ENCODE results near the gene URAD. TPM values are rescaled to one million over a fixed set of nuclear protein-coding genes. Genes with fewer than 3 reads are reported as not detected.
A peak's percentile ranks its signal among the peaks of the same experiment; 100 is the strongest.

Gene URAD
- total and polyA plus RNA-seq, 8 donors = 0.31 TPM; not detected in 7

DNA sequence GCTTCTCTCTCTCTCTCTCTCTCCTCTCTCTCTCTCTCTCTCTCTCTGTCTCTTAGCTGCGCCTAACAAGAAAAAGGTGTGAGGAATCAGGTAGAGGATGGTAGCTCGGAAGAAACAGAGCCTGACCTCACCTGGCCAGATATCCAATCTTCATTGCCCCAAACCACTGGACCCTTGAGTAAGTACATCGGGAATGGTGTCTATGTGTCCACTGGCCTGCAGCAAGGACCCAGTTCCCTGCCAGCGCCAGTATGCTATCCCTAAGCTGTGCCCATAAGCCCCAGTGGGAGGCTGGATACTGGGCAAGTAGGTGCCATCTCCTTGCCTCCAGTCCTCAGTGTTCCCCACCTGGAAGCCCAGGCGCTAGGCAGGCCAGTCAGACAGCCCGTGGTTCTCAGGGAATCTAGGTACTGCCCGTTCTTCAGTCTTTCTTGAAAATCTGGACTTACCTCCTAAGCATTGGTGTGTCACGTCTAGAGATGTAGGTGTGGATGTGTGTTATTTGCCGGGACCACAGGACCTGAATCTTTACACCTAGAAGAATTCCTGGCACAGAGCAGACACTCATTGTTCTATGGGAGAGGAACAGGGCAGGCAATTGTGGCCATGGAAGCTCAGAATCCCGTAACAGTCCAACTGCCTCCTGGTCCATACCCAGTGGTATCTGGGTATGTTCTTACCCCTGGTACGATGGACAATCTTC lies 7.3 kb downstream of the URAD start:
- WGBS, 2 donors = 42 to 44% methylated on average over 11 of the region's 11 CpGs
- ATAC-seq = no peak

DNA sequence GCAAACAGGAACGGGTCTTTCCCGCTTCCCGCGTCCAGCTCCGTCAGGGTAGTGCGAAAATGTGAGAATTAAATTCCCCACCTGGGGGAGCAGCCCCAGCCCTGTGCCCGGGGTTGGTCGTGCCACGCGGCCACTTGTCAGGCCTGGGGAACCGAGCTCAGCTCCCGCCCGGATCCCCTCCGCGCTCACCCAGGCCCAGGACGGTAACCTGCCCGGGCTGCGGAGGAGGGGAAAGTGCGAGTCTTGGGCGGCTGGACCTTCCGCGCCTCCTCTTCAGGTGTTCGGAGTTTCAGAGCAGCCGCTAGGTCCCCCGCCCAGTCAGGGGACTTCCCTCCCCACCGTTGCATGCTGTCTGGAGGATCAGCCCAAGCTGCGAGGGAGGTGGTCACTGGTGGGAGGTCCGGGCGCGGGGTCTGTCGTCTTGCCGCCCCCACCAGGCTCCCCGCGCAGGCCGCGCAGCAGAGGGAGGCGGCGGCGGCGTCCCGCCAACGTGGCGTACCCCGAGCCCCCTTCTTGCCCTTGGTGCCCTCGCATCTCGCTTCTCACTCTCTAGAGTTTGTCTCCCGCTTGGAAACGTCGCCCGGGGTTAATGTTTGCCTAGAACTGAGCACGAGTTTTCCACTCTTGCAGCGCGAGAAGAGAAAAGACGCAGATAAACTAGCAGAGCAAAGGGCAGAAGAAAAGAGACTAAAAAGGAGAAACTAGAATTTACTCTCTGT lies 8.1 kb downstream of the URAD start:
- Histone ChIP-seq H3K4me1 (peaks cover 0 to 6% (median 4%) of the 10 kb centered on the region in 3 donors), H3K9me3 (no peaks in the 10 kb centered on the region), H3K27ac (no peak overlapping the region), H3K4me3 (peak overlapping the region in 2 of 4 donors; percentile 8 to 18), H3K27me3 (peaks cover 0 to 18% (median 12%) of the 10 kb centered on the region in 4 donors), H3K36me3 (no peaks in the 10 kb centered on the region)
- TF ChIP-seq, protein P1, sequence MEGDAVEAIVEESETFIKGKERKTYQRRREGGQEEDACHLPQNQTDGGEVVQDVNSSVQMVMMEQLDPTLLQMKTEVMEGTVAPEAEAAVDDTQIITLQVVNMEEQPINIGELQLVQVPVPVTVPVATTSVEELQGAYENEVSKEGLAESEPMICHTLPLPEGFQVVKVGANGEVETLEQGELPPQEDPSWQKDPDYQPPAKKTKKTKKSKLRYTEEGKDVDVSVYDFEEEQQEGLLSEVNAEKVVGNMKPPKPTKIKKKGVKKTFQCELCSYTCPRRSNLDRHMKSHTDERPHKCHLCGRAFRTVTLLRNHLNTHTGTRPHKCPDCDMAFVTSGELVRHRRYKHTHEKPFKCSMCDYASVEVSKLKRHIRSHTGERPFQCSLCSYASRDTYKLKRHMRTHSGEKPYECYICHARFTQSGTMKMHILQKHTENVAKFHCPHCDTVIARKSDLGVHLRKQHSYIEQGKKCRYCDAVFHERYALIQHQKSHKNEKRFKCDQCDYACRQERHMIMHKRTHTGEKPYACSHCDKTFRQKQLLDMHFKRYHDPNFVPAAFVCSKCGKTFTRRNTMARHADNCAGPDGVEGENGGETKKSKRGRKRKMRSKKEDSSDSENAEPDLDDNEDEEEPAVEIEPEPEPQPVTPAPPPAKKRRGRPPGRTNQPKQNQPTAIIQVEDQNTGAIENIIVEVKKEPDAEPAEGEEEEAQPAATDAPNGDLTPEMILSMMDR (IDR thresholded peaks at IDR 0.05) = no peak
- intact Hi-C loops (cut with DNase I) = loop anchor here in 2 of 3 donors (10.0 kb wide), 1 partner anchor 616 kb away; no protein-coding TSS in a partner anchor
- peak in 3 of 4 donors; percentile 31 to 47 (median 32) for ATAC-seq
- 7 to 9% methylated on average over 45 to 54 of the region's 54 CpGs for WGBS, 2 donors
- DNase-seq = peak in 2 of 6 donors; percentile 56 to 60
- no peak for FAIRE-seq

More for the DNA sequence above, 7.3 kb downstream of the URAD start:
- DNase-seq = peak in 1 of 6 donors; percentile 37
- intact Hi-C loops (cut with DNase I) = loop anchor here in 2 of 3 donors (10.0 kb wide), 1 partner anchor 616 kb away; no protein-coding TSS in a partner anchor
- peaks cover 0 to 6% (median 4%) of the 10 kb centered on the region in 3 donors for H3K4me1 ChIP-seq
- TF ChIP-seq, protein P1 (IDR thresholded peaks at IDR 0.05) = no peak
- no peak overlapping the region for H3K27ac ChIP-seq
- no peak for FAIRE-seq
- no peak overlapping the region for H3K4me3 ChIP-seq
- H3K27me3 ChIP-seq = peaks cover 0 to 14% (median 12%) of the 10 kb centered on the region in 4 donors
- no peaks in the 10 kb centered on the region for H3K36me3 ChIP-seq
- H3K9me3 ChIP-seq = no peaks in the 10 kb centered on the region

DNA sequence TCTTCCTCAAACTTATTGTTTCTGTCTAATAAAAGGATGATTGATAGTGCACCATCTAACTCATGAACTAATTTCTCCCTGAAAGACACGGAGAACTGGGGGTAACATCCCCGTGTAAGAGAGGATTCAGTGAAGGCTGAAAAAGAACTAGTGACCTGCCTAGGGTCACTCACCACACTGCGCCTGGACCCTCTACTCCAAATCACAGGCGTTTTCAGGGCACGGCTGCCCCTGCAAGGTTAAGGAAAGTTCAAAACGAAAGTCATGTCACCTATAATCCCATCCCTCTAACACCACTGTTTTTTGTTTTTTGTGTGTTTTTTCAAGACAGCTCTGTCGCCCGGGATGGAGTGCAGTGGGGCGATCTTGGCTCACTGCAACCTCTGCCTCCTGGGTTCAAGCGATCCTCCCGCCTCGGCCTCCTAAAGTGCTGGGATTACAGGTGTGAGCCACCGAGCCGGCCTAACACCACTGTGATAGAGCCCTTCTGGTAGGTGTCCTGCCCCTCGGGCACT lies 8.7 kb downstream of the URAD start:
- H3K27ac ChIP-seq = no peak overlapping the region
- FAIRE-seq (no peak), ATAC-seq (no peak), DNase-seq (no peak)
- WGBS, 2 donors = 31 to 42% methylated on average over 15 of the region's 15 CpGs
- peak overlapping the region in 1 of 4 donors; percentile 18 for H3K4me3 ChIP-seq
- H3K27me3 ChIP-seq = peaks cover 0 to 19% (median 12%) of the 10 kb centered on the region in 4 donors
- no peaks in the 10 kb centered on the region for H3K36me3 ChIP-seq
- TF ChIP-seq, protein P1 (IDR thresholded peaks at IDR 0.05) = no peak
- intact Hi-C loops (cut with DNase I) = loop anchor here in 2 of 3 donors (10.0 kb wide), 1 partner anchor 615 kb away; no protein-coding TSS in a partner anchor
- H3K4me1 ChIP-seq = peaks cover 0 to 6% (median 4%) of the 10 kb centered on the region in 3 donors
- H3K9me3 ChIP-seq = no peaks in the 10 kb centered on the region

DNA sequence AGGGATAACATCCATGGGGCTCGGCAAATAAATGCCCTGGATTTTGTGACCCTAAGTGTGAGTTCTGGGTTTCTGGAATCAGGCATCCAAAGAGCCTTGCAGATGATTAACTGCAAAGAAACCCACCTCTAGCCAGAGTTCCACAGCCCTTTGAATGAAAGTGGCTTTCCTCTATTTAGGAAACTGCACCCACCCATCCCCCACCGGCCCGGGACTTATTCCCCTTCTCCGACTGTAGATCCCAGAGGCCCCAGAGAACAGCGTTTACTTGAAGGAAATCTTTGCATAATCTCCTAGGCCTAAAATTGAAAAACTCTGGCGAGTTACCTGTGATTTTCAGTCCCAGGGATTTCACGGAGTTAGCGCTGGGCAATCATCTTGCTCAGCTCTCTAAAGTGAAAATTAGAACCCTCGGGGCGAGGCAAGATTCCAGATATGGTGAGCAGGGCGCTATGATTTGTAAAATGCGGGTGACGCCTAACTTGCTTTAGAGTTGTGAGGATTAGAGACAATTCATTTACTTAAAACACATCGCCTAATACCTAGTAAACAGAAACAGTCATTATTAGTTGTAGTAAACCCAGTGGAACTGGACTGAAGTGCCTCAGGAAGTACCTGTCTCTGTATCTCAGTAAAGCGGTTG lies 9.4 kb downstream of the URAD start:
- 46% methylated on average over 15 of the region's 15 CpGs for WGBS, 2 donors
- intact Hi-C loops (cut with DNase I) = no loop called here
- ATAC-seq = no peak
- DNase-seq = peak in 1 of 6 donors; percentile 19
- TF ChIP-seq, protein P1 (IDR thresholded peaks at IDR 0.05) = no peak
- Histone ChIP-seq H3K4me3 (no peak overlapping the region), H3K9me3 (no peaks in the 10 kb centered on the region), H3K27me3 (peaks cover 0 to 19% (median 12%) of the 10 kb centered on the region in 4 donors), H3K36me3 (no peaks in the 10 kb centered on the region), H3K27ac (no peak overlapping the region), H3K4me1 (peaks cover 0 to 6% (median 4%) of the 10 kb centered on the region in 3 donors)
- no peak for FAIRE-seq

All from pancreas (tissue), 10 donors.